Thymus (tissue), 11 donors: Measurements from ENCODE around the gene HIPK2. TPM values are rescaled to one million over a fixed set of nuclear protein-coding genes. Genes with fewer than 3 reads are reported as not detected.

ENCODE experiments used
- DNase-seq, 9 donors: peaks; one replicate each; pipeline ENCODE4 v3.0.0-alpha.2; 2013; ENCODE audit warnings: low spot score in 9 of 9, low read depth in 6 of 9, missing footprints in 1 of 9
- H3K27ac ChIP-seq, 2 donors: one replicate each; pipeline ENCODE4 v1.5.1; 2013; ENCODE audit warnings: control low read depth in 1 of 2, low read depth in 1 of 2, low read length in 1 of 2, mild to moderate bottlenecking in 1 of 2, moderate library complexity in 1 of 2
- H3K27me3 ChIP-seq, 2 donors: one replicate each; pipeline ENCODE4 v1.5.1; 2013; ENCODE audit warnings: low read length in 1 of 2; ENCODE audit not compliant: control insufficient read depth in 2 of 2, insufficient read depth in 1 of 2
- H3K36me3 ChIP-seq, 2 donors: one replicate each; pipeline ENCODE4 v1.5.1; 2013; ENCODE audit warnings: low read length in 1 of 2, mild to moderate bottlenecking in 1 of 2, moderate library complexity in 1 of 2; ENCODE audit not compliant: control insufficient read depth in 2 of 2, insufficient read depth in 2 of 2
- H3K4me1 ChIP-seq, 2 donors: one replicate each; pipeline ENCODE4 v1.5.1; 2013; ENCODE audit warnings: low read length in 2 of 2; ENCODE audit not compliant: control insufficient read depth in 2 of 2, insufficient read depth in 2 of 2
- H3K4me3 ChIP-seq, 2 donors: one replicate each; pipeline ENCODE4 v1.5.1; 2013; ENCODE audit warnings: low read length in 2 of 2, control low read depth in 1 of 2, mild to moderate bottlenecking in 1 of 2
- H3K9me3 ChIP-seq, 2 donors: one replicate each; pipeline ENCODE4 v1.5.1; 2013; ENCODE audit warnings: low read length in 1 of 2, mild to moderate bottlenecking in 1 of 2; ENCODE audit not compliant: control insufficient read depth in 2 of 2, insufficient read depth in 1 of 2
- WGBS: extraction: QIAGEN DNeasy Blood & Tissue Kit; methylation state at CpG from one replicate; pipeline ENCODE4 v1.1.7; 2013; 5-methylcytosine and 5-hydroxymethylcytosine counted together
- polyA plus RNA-seq: library from polyadenylated mRNA; stranded (reverse); fragments of 200-250 nt; gene quantifications from one replicate; pipeline ENCODE4 v1.2.3, GENCODE V29; 2013
- total RNA-seq: library from RNA; stranded (reverse); fragments of 120-200 nt; gene quantifications from one replicate; pipeline ENCODE4 v1.2.4, GENCODE V29; 2013
- donor health status: healthy.

Gene HIPK2
- total and polyA plus RNA-seq, 2 donors = 3.4 to 5.8 TPM

DNA sequence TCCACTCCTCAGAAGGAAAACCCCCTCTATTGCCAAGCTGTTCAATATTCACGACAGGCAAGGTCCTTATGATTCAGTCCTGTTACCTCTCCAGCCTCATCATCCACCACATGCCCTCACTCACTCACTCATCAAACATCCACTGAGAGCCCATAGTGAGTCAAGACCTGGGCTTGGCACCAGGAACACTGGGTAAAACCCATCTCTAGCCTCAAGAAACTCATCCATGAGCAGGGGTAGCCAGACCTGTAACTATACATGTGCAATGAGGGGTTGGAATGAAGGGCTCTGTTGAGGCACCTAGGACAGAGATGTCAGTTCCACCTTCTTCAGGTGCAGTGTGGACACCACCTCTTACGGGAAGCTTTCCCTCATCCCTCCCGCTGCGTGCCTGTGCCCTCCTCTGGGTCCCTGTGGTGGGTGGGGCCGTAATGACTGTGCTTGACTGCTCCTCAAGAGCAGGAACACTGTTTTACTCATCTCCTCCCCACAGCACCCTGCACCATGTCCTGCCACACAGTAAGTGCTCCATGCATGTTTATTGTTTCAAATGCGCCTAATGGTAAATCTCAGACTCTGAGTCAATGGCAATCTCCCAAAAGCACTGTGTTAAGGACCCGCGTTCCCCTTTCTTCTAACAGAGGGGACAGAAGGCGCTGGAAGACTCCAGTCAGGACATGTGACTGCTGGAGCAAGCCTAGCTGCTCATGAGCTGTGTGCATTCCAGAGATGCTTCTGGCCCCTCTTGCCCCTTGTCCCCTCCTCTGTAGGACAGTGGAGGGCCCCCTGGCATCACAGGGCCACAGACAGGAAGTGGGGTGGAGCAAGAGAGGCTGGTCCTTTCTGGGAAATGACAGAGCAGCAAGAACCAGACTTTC, 95.4 kb downstream of the HIPK2 start:
- Histone ChIP-seq H3K36me3 (no peaks in the 10 kb centered on the region), H3K4me3 (no peak overlapping the region), H3K27ac (no peak overlapping the region), H3K9me3 (no peaks in the 10 kb centered on the region), H3K4me1 (peaks cover 3 to 38% of the 10 kb centered on the region in 2 donors), H3K27me3 (no peaks in the 10 kb centered on the region)
- no peak for DNase-seq
- WGBS = 97% methylated on average over 9 of the region's 9 CpGs

DNA sequence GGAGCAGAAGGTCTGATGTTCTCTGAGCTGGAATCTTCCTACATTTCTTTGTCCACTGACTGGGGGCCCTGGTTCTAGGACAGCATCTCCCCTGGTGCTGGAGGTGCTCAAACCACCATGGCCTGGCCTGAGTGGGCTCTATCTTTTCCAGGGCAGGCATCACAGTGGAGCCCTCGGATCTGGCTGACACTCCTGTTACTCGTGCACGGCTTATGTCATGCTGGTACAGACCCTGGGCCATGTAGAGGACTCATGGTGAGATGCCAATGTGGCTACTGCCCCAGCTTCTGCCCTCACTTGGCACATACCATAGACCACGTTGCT, 96.0 kb downstream of the HIPK2 start:
- H3K36me3 ChIP-seq = no peaks in the 10 kb centered on the region
- no peak overlapping the region for H3K4me3 ChIP-seq
- DNase-seq = no peak
- no peak overlapping the region for H3K27ac ChIP-seq
- WGBS = 98% methylated on average over 4 of the region's 4 CpGs
- H3K9me3 ChIP-seq = no peaks in the 10 kb centered on the region
- H3K27me3 ChIP-seq = no peaks in the 10 kb centered on the region
- H3K4me1 ChIP-seq = peaks cover 3 to 38% of the 10 kb centered on the region in 2 donors

DNA sequence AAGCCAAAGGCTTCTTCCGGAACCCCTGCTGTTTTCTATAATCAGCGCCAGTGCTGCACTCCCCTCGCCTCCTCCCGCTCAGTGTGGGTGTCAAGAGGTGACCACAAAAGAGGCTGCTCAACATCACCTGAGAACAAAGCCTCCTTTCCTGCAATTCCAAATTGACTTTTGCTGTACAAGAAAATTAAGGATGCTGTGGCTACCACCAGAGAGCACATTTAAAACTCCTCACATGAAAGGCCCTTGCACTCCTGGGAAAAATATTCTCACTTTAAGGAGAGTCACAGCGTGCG, 96.4 kb downstream of the HIPK2 start:
- 93% methylated on average over 6 of the region's 6 CpGs for WGBS
- H3K27ac ChIP-seq = no peak overlapping the region
- no peaks in the 10 kb centered on the region for H3K36me3 ChIP-seq
- peaks cover 3 to 38% of the 10 kb centered on the region in 2 donors for H3K4me1 ChIP-seq
- no peaks in the 10 kb centered on the region for H3K9me3 ChIP-seq
- no peaks in the 10 kb centered on the region for H3K27me3 ChIP-seq
- no peak for DNase-seq
- H3K4me3 ChIP-seq = no peak overlapping the region

DNA sequence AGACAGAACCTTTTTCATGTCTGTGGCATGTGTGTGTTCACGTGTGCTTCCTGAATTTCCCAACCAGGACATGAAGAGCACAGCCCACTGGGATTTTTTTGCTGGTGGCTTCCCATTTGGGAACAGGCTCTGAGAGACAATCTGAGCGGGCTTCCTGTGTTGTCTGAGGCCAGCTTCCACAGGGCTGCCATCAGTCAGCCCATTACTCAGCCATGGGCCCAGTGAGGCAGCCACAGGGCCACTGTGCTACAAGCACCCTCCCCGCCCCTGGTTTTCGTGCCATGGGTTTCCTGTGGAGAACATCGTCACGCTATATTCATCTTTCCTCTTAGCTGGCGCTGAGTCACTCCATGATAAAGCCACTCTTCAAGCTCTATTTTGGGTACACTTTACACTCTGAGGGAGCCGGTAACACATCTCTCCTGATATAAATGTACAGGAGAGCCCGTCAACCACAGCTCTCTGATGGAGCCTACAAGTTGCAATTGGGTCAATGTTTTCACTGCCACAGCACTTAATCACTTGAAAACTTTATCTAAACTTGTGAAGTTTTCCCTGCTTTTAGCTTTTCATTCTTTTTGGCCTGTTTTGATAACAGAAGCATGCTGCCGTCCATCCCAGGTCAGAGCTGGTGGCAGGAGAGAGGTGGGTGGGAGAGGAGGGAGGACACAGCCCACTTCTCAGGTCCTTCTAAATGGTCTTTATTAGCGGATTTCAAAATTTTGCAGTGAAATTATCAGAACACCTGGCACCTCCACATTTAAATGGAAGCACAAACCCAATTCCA, 96.9 kb downstream of the HIPK2 start:
- peak in 3 of 9 donors; percentile 10 to 34 (median 13) for DNase-seq

DNA sequence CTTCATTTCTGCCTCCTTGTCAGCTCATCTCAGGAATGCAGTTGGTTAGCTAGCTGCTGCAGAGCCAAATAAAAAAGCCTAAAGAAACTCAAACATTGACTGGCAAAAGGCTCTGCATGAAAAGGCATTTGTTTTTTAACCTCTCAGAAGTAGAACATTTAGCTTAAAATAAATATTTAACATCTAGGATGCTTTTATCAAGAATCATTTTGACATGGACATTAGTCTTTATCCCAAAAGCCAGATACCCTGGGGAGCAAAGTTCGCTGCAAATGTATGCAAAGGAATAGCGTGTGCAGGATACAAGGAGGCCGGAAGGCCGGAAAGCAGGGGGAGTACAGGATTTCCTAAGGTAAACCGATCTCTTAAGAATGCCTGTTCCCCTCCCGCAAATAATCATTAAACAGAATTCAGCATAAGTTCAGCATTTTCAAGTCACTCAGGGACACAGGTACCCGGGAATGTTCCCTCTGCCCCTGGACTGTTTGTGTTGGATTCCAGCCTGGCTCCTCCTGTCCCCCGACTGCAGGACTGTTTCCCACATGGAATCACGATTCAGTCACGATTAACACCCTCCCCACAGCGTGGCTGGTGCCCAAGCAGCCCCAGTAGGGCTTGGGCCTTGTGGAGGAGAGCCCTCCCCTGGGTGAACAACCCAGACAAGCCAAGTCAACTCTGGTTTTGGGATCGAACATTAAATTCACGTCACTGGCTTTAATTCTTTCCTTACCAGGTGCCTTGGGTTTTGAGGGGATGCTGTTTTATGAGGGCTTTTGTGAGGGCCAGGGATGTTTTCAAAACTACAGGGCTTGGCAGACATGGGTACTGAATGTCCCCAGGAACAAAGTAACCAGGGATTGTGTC, 97.8 kb downstream of the HIPK2 start:
- H3K4me1 ChIP-seq = peaks cover 3 to 38% of the 10 kb centered on the region in 2 donors
- H3K27me3 ChIP-seq = no peaks in the 10 kb centered on the region
- DNase-seq = no peak
- no peaks in the 10 kb centered on the region for H3K36me3 ChIP-seq
- no peak overlapping the region for H3K27ac ChIP-seq
- H3K9me3 ChIP-seq = no peaks in the 10 kb centered on the region
- H3K4me3 ChIP-seq = no peak overlapping the region
- 91% methylated on average over 13 of the region's 13 CpGs for WGBS

More for the DNA sequence above, 96.9 kb downstream of the HIPK2 start:
- no peak overlapping the region for H3K4me3 ChIP-seq
- H3K27me3 ChIP-seq = no peaks in the 10 kb centered on the region
- 68% methylated on average over 11 of the region's 11 CpGs for WGBS
- no peak overlapping the region for H3K27ac ChIP-seq
- peaks cover 3 to 38% of the 10 kb centered on the region in 2 donors for H3K4me1 ChIP-seq
- H3K36me3 ChIP-seq = no peaks in the 10 kb centered on the region
- H3K9me3 ChIP-seq = no peaks in the 10 kb centered on the region

DNA sequence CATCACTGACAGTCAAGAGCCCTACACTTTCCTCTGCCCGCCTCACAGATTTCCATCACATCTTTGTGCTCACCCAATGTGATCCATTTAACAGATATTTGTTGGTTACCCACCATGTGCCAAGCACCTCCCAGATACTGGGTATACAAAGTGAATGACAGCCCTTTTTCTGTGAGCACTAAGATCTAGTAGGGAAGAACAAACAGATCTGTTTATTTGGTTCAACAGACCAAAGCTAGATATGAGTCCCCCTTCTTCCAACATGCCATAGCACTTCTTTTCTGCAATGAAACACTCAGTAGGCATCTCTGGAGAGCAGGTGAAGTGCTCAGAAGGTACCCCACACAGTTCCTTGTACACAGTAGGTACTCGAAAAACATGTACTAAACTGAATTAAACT, 101.4 kb downstream of the HIPK2 start:
- peaks cover 0 to 16% of the 10 kb centered on the region in 2 donors for H3K4me1 ChIP-seq
- no peak overlapping the region for H3K27ac ChIP-seq
- no peaks in the 10 kb centered on the region for H3K27me3 ChIP-seq
- H3K9me3 ChIP-seq = no peaks in the 10 kb centered on the region
- WGBS = 100% methylated on average over 2 of the region's 2 CpGs
- DNase-seq = no peak
- H3K4me3 ChIP-seq = no peak overlapping the region
- H3K36me3 ChIP-seq = no peaks in the 10 kb centered on the region

DNA sequence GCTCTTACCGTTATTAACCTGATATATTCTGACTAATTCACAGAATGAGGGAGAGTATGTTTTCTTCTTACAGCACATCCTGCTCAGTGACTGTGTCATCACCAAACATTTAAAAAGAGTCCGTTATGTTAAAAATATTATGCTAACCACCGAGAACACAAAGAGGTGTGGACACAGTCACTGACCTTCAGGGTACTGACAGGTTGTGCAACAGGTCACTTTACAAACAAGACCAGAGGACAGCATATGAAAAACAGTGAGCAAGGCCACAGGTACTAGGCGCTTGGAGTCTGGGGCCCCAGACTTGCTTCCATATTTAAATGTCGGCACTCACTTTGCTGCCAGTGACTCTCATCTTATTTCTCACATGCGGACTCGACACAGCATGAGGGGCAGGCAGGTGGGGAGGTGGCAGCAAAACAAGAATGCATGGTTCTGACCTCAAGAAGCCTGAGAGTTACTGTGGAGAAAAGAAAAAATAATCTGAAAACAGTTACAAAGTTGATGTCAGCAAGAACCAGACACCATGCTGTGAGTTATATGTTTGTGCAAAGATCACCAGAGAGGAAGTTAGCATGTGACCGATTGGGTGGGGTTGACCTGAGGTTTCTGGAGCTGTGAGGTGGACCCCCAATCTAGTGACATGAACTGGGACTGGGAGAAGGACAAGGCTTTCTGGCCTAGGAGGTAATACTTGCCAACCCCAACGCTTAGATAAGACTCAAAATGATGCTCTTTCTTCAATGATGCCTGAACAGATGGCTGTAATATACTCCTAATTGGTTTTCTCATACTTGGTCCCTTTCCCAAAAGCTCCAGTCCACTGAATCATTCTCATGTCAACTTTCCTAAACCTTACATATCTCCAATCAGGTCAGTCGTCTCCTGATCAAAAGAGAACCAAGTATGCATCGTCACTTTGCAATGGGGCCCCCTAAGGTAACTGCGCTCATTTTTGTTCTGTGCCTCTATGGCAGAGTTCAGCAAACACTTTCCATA, 102.4 kb downstream of the HIPK2 start:
- Histone ChIP-seq H3K36me3 (no peaks in the 10 kb centered on the region), H3K4me1 (peaks cover 0 to 7% of the 10 kb centered on the region in 2 donors), H3K27me3 (no peaks in the 10 kb centered on the region), H3K4me3 (no peak overlapping the region), H3K27ac (no peak overlapping the region), H3K9me3 (no peaks in the 10 kb centered on the region)
- DNase-seq = no peak
- 95% methylated on average over 12 of the region's 12 CpGs for WGBS

DNA sequence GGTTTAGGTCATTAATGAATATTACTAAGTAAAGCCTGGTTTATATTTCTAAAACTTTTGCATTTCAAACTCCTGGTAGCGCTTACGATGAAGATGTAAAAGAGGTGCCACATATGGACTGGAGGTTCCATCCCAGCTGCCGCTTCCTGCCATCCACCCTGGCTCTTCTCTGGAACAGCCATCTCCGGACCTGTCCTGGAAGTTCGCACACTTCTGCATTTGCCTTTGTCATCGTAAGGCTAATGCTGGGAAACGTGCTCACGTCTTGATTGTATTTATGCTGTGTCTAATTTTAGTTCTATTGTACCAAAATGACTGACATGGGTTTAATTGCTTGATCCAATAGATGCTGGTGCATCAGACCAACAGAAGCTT, 103.1 kb downstream of the HIPK2 start:
- 92% methylated on average over 8 of the region's 8 CpGs for WGBS
- no peaks in the 10 kb centered on the region for H3K4me1 ChIP-seq
- no peaks in the 10 kb centered on the region for H3K36me3 ChIP-seq
- H3K4me3 ChIP-seq = no peak overlapping the region
- DNase-seq = no peak
- H3K9me3 ChIP-seq = no peaks in the 10 kb centered on the region
- H3K27me3 ChIP-seq = no peaks in the 10 kb centered on the region
- no peak overlapping the region for H3K27ac ChIP-seq
